Kidney capillary endothelial cell (primary cell): Measurements from ENCODE around the gene CGB8.
A peak's percentile ranks its signal among the peaks of the same experiment; 100 is the strongest.

Experiments used
- DNase-seq: peaks from one replicate; pipeline ENCODE4 v3.0.0-alpha.2; 2018; ENCODE audit warnings: low spot score

Gene CGB8

GRCh38 chr19:49006905-49007304, 42.0 kb downstream of the CGB8 start:
- no peak for DNase-seq

DNA sequence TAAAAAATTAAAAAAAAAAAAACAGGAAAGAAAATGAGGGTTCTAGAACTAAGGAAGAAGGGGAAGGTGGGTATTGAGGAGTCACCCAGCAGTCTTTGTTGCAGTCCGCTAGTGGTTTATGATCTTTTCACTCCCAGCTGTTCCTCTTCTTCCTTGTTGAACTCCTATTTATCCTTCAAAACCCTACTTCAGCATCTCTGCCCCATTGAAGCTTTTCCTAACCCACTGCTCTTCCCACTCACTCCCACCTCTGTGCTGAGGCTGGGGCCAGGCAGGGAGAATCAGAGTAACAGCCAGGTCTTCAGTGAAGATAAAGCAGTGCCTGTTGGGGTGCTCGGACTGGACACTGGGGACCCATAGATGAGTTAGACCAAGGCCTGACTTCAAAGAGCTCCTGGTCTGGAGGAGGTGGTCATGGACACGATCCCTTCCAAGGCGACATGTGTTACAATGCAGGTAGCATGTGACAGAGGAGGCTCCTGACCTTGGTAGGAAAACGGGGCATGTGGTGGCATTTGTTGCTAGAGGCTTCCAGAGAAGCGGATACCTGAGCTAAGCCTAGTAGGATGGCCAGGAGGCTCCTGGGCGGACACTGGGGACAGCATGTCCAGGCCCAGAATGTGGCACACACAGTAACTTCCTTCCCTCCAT, 43.8 kb downstream of the CGB8 start:
- no peak for DNase-seq

- DNase-seq, result no peak
These were observed 44.8 kb downstream of the CGB8 start for GRCh38 chr19:49004133-49004532.

DNA sequence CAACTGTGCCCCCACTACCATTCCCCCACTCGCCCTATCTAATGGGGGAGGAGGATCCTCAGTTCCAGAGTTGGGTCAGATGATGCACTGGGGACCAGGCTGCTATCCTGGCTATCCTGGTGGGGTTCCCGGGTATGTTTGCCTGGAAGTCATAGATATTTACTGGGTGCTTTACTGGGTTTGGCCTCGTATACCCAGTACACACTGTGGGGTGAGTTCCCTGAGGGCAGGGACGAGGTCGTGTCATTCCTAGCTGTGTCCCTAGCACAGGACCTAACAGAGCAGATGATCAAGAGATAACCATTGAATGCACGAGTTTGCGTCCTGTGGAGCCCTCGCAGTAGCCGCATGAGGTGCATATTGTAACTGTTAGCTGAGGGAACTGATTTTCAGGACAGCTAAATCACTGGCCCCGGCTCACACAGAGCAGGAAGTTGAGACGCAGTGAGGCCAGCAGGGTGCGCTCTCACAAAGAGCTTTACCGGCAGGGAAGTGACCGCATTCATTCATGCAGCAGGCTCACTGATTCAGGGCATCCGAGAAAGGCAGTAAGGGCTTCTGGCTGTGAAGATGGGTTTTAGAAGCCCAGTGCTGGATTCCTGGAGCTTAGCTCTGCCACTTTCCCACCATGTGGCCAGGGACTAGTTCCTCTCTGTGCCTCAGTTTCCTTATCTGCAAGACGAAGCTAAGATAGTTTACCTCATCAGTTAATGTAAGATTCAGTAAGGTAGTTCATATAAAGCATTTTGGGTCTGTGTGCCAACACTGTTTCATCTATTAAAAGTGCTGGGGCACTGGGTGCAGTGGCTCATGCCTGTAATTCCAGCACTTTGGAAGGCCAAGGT, 49.2 kb downstream of the CGB8 start:
- peak; percentile 77 for DNase-seq

- DNase-seq, result peak; percentile 48
These were observed 50.9 kb downstream of the CGB8 start for GRCh38 chr19:48997972-48998371.
